ENCODE measurements around the gene PPP6C.
"Not testable (repeated sequence)": the region's sequence is repeated elsewhere in the genome, so short reads cannot be mapped to it uniquely, and the experiment has no call there.

The PPP6C gene

DNA sequence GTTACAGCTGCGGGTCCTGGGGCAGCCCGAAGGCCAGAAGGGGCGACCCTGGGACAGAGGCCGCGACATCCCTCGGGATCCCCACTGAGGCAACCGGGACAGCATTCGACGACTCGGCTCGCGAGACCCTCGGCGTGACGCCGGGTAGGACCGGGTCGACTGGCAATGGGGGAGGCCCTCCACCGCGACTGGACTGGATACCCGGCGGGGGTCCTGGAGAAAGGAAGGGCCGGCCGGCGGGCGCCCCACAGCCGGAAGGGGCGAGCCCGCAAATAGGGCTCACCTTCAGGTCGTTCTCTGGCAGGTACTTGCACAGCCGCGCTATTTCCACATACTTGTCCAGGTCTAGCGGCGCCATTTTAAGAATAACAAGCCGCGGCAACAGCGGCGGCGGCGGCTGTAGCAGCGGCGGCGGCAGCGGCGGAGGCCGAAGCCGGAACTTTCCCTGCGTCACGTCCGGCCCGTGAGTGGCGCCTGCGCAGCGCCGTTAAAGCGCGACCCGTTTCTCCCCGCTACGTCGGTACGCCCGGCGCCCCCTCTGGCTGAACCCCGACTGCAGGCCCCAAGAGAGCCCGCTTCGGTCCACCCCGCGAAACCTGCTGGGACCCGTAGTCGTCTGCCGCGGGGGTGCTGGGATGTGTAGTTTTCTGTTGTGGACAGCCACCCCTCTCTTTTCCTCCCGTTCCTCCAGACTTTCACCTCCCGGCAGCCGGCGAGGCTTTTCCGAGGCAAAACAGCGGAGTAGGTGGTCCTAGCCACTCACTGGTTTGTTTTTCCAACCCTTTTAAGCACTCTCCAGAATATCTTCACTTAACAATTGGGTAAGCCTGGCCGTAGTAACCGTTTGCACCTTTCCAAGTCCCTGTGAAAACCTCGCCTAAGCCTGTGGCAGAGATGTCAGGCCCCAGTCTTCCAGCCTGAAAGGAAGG lies at the start of gene PPP6C:
TSS of gene PPP6C (minus strand) at position 443 of the 929 bp plus-strand sequence. CDS start at position 358, 85 bp downstream.
- peak; percentile 98 for DNase-seq

DNA sequence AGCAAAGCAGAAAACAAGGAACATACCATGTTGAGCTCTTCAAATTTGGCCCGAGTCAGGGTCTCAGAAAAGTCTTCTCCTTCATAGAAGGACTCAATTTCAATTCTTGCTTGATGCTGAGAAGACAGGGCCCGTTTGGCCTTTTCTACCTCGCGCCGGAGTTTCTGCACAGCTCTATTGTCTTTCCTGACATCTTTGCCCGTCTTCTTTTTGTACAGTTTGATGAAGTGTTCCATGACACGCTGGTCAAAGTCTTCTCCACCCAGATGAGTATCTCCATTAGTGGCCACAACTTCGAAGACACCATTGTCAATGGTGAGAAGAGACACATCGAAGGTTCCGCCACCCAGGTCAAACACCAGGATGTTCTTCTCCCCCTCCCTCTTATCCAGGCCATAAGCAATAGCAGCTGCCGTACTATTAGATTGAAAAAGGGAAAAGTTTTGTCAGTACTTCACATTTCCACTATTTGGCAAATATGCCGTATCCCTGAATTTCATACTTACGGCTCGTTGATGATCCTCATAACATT lies 49.4 kb upstream of the PPP6C start:
- no peak for DNase-seq

DNA sequence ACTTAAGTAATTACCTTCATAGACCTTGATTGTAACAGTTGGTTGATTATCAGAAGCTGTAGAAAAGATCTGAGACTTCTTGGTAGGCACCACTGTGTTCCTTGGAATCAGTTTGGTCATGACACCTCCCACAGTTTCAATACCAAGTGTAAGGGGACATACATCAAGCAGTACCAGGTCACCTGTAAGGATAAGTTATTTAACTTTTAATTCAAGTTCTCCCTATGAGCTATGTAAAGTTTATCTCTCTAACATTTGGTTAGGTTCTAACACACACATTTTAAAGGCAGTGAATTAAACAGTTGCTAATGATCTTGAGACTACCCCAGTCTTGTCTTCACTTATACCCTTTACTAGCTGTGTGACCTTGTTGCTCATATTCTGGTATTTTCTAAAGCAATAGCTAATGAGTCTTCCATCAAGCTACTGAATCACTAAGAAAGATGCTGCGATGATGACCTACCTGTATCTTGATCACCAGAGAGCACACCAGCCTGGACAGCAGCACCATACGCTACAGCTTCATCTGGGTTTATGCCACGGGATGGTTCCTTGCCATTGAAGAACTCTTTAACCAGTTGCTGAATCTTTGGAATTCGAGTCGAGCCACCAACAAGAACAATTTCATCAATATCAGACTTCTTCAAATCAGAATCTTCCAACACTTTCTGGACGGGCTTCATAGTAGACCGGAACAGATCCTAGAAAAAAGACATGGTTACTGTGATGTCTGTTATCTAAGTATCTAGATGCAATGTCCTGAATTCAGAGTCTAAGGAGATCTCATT lies 48.7 kb upstream of the PPP6C start:
- no peak for DNase-seq

DNA sequence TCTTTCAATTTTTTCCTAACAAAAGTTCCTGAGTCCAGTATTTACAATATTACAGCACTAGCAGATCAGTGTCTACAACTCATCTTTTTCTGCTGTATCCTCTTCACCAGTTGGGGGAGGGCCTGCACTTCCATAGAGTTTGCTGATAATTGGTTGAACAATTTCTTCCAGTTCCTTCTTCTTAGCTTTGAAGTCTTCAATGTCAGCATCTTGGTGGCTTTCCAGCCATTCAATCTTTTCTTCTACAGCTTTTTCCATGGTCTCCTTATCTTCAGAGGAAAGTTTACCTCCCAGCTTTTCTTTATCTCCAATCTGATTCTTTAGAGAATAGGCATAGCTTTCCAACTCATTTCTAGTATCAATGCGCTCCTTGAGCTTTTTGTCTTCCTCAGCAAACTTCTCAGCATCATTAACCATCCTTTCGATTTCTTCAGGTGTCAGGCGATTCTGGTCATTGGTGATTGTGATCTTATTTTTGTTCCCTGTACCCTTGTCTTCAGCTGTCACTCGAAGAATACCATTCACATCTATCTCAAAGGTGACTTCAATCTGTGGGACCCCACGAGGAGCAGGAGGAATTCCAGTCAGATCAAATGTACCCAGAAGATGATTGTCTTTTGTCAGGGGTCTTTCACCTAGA lies 47.0 kb upstream of the PPP6C start:
- not testable (repeated sequence) for DNase-seq

DNA sequence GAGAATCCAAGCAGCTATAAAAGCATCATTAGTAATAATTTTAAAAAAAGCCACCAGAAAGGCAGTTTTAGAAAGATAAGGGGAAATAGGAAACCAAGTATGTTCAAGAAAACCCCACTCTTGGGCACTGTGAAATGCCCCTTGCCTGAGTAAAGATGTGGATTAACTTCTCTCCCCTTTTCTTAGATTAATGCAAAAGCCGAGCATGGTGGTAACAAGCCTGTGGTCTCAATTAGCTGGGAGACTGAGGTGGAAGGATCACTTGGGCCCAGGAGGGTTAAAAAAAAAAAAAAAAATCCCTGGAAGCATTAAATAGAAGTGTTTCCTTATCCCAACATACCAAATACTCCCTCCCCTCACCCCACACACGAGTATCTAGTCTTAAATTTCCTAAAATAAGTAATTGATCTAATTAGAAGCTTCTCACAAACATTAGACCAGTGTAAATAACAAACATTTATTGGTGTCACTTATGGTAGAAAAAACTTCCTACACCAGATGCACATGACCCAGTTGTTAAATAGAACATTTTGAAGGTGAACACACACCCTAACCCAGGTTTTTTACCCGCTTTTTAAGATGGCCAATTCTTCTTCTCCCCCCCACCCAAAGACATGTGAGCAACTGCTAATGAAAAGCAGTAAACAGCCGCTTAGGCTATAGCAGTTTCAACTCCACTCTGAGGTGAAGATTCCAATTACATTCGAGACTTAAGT lies 46.4 kb upstream of the PPP6C start:
- DNase-seq: no peak

DNA sequence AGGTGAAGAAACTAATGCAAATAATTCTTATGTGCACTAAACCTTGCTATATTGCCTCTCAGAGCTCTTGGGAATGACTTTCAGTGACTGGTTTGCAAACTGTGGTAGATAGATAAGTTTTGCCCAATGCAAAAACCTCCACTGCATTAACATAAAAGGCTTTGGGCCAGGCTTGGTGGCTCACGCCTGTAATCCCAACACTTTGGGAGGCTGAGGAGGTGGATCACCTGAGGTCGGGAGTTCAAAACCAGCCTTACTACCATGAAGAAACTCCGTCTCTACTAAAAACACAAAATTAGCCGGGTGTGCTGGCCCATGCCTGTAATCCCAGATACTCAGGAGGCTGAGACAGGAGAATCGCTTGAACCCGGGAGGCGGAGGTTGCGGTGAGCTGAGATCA lies 44.5 kb upstream of the PPP6C start:
- not testable (repeated sequence) for DNase-seq

DNA sequence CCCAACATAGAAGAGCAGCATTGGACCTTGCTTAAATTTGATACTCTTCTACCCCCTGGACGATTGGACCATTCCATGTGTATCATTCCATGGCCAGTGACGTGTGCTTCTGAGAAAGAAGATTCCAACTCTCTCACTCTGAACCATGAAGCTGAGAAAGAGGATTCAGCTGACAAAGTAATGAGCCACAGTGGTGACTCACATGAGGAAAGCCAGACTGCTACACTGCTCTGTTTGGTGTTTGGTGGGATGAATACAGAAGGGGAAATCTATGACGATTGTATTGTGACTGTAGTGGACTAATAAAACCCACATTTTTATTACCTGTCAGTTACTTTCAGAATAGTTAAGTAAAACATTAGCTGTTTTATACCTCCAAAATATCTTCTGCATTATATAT lies 44.1 kb upstream of the PPP6C start:
- DNase-seq: no peak

DNA sequence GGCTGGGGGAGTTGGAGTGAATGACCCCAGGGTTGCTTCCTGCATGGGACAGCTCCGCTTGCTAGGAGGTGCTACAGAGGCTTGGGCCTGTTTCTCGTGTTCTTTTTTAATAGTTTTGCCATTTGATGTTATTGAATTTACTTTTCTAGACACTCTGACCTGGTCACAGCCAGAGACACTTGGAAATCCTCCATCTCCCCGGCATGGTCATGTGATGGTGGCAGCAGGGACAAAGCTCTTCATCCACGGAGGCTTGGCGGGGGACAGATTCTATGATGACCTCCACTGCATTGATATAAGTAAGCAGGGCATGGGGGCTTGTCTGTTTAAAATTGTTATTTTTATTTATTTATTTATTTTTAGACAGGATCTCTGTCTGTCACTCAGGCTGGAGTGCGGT lies 38.2 kb upstream of the PPP6C start:
- DNase-seq: no peak

DNA sequence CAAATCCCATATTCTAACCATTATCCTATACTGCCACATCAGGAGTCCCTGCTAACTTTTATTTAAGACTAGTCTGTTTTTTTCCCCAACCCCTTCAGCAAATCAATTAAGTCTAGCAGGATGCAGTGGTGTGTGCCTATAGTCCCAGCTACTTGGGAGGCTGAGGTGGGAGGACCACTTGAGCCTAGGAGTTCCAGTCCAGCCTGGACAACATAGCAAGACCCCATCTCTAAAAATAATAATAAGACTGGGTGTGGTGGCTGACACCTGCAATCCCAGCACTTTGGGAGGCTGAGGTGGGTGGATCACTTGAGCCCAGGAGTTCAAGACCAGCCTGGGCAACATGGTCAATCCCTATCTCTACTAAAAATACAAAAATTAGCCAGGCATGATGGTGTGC lies 35.3 kb upstream of the PPP6C start:
- not testable (repeated sequence) for DNase-seq

DNA sequence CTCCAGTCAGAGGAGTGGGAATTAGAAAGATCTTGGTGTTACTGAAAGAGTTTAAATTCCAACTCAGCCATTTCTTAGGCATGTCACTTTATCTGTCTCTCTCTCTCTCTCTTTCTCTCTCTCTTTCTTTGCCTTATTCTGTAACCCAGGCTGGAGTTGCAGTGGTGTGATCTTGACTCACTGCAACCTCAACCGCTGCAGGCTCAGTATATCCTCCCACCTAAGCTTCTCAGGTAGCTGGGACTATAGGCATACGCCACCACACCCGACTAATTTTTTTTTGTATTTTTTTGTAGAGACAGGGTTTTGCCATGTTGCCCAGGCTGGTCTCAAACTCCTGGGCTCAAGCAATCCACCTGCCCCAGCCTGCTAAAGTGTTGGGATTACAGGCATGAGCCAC lies 29.0 kb upstream of the PPP6C start:
- no peak for DNase-seq

DNA sequence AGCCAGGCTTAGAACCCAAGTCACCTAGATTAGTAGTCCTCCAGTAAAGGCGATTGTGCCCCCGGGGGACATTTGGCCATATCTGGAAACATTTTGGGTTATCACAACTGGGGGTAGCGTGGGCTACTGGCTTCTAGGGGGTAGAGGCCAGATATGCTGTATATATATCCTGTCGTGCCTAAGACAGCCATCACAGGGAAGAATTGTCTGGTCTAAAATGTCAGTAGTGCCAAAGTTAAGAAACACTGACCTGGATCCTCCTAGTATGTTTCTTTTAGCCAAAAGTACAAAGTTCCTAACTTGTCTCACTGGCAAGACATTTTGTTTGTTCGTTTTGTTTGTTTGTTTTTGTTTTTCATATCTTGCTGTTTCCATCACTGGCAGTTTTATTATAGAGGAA lies 24.6 kb upstream of the PPP6C start:
- DNase-seq: no peak

DNA sequence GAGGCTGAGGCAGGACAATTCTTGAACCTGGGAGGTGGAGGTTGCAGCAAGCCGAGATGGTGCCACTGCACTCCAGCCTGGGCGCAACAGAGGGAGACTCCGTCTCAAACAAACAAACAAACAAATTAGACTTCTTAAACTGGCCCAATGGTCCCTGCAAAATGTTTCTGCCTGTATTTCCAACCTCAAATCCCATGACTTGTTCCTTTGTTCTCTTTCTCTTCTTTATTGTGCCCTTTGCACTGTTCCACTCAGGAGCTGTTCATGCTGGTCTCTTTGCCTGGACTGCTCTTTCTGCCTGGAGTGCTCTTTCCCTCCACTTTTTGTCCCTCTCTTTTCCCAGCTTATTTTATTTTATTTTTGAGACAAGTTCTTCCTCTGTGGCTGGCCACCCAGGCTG lies 14.9 kb upstream of the PPP6C start:
- DNase-seq: no peak

DNA sequence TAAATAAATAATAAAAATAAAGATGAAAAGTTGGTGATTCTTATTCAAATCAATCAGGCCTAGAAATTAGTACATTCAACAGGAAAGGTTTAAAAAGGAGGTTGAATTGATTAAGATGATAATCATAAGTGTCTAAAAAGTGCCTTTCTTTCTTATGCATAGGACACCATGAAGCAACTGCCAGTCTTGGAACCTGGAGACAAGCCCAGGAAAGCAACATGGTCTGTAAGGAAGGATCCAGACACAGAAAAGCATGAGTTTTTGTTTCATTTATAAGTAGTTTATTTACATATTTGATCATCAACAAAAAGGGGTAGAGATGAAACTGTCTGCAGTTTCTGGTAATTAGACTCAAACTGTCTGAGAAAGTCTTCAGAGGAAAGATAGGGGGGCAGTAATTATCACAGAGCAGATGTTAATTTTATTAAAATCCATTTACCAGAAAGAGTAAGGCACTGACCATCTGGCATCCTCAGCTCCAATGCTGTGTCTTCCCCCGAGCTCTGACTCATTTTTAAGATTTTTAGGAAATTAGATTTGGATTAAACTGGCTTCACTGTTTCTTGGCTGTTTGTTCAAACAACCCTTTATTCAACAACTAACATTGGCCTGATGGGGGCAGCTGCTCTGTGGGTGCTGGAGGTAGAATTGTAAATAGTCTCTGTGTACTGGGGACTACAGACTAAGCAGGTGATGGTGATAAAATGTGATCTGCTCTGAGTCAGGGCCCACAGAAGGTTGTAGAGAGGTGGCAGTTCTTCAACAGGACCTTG lies 13.4 kb upstream of the PPP6C start:
- DNase-seq: no peak

DNA sequence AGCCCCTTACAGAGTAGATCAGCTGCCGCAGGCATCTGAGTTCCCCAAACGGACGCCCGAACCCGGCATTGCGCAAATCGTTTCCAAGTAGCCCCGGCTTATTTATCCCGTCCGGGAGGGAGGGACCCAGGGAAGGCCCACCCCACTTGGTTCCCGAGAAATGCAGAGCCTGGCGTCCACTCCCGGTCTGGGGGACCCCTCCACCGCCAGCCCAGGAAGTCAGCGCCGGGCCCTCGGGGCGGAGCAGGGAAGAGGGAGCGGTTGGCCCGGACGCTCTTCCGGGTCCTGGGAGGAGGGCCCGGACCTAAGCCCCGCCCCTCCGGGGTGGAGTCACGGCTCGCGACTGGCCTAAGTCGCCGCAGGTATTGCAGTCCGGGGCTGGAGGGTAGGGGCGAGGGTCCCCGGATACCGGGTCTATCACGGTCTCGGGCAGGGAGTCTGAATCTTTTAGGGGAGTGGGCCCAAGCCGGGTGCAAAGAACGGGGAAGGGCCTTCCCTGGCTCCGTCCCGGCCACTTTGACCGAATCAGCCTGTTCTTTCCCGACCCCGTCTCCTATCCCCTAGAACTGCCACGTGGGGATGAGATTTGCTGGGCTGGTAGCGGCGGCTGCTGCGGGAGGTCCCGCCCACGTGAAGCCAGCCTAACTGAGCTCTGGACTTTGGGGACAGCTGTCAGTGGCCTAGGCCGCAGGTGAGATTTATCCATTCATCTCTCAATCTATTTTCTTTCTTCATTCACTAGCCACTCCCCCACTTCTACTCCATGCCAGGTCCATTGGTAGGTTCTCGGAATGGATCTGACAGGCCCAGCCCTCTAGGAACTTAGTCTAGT lies 10.8 kb upstream of the PPP6C start, which contains the start of gene RABEPK:
TSS of gene RABEPK (plus strand) at position 327 of the 832 bp plus-strand sequence. CDS start 2,472 bp downstream, outside the sequence.
- DNase-seq: peak; percentile 93

DNA sequence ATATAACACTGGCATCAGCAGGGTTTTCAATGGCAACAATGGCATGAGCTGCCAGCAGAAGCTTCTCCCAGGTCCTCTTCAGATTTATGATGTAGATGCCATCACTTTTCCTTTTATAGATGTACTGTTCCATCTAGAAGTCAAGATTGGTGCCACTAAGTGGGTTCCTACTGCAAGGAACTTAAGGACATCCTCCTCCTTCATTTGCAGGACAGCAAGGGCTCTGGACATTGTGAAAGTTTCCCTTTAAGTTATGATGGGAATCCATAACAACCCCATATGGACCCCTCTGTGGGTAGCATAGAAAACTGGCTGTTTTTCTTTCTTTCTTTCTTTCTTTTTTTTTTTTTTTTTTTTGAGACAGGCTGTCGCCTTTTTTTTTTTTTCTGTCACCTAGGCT lies 6.0 kb upstream of the PPP6C start:
- DNase-seq: not testable (repeated sequence)

DNA sequence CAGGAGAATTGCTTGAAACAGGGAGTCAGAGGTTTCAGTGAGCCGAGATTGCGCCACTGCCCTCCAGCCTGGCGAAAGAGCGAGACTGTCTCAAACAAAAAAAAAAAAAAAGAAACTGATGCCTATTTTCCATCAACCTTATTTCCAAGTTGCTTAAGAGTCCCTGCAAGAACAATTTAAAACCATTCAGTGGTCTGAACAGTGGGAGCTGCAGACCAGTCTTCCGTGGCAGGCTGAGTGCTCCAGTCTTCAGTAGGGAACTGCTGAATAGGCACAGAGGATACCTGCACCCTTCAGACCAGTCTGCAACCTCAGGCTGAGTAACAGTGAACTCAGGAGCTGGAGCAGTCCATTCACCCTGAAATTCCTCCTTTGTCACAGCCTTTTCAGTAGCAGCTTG lies 4.9 kb upstream of the PPP6C start:
- peak; percentile 22 for DNase-seq

DNA sequence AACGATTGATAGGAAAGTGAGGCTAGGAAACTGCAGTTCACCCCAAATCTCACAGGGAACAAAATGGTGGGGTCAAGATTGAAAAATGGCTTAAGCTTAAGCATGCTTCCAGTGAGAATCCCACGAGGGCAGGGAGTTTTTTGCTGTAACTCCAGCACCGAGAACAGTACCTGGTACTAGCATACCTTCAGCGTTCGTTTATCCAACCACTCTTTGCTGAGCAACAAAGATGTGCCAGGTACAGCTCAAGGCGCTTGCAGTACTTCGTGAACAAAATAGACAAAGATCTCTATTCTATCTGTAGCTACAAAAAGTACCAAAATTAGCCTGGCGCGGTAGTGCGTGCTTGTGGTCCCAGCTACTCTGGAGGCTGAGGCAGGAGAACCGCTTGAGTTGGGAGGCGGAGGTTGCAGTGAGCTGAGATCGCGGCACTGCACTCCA lies 778 bp upstream of the PPP6C start:
- peak; percentile 31 for DNase-seq

DNA sequence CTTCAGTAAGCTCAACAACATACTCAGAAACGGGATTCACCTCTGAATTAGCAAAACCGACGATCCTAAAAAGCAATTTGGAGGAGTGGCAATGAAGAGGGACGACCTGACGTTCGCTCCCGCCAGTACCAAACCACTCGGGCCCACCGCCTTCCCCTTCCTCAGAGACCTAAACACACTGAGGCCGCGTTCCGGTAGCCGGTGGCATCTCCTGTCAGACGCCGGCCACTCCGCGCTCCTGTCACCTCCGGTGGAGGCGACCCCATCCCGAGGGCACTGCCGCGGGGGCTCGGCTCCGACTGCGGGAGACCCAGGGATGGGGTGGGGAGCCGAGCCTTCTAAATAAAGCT lies 617 bp downstream of the PPP6C start:
- peak; percentile 37 for DNase-seq

DNA sequence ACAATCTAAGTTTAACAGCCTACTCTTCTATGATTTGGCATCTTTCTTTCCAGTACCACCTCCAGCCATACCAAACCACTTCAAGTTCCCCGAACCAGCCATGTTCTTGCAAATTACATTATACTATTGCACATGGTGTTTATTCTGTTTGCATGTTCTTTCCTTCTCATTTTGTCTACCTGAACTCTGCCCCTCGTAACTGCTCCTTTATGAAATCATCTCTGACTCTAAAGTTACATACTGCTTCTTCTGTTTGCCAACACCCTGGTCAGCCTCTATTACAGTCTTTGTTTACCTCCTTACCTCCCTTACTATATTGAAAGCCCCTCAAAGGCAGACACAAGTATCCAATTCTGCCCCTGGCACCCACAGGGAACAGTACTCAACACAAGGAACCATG lies 6.0 kb downstream of the PPP6C start:
- no peak for DNase-seq

DNA sequence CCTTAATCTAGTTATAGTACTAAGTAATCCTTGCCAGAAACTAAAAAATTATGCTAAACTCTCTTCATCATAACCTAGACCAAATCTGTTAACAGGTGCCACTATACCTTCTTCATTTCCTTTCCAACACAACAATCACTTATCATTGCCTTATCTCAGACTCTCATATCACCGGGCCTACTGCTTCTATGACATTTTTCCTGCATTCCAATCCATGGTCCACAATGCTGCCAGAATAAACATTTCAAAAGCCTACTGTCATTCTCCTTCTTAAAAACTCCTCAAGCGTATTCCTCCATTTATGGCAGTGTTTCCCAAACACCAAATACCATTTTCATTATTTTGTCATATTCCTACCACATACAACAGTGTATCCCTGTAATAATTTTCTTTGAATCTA lies 6.5 kb downstream of the PPP6C start:
- no peak for DNase-seq

DNA sequence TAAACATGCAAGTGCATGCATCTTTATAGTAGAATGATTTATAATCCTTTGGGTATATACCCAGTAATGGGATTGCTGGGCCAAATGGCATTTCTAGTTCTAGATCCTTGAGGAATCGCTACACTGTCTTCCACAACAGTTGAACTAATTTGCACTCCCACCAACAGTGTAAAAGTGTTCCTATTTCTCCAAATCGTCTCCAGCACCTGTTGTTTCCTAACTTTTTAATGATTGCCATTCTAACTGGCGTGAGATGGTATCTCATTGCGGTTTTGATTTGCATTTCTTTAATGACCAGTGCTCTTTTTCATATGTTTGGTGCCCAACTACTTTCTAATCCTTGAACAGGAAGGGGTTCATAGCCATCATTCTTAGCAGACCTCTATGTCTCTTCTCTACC lies 7.8 kb downstream of the PPP6C start:
- not testable (repeated sequence) for DNase-seq

Measured in CD4-positive, alpha-beta T cell treated with Interleukin-6 for 4 hours (primary cell).